Activated CD8-positive, alpha-beta T cell treated with anti-CD3 and anti-CD28 coated beads, Interleukin-2, amount 10 ng/mL, durations not matched to agents 7 days and 5 days (primary cell): ENCODE data around the gene TPRN. TPM values are rescaled to one million over a fixed set of nuclear protein-coding genes. Genes with fewer than 3 reads are reported as not detected.

Experiments used
- ATAC-seq: fragments of 150-1000 bp; cut with Tn5 transposase; one replicate; pipeline ENCODE4 v1.10.0; 2021; ENCODE audit warnings: moderate library complexity
- CTCF ChIA-PET: fragments of 350-600 bp; sonication (Branson Sonifier 250); formaldehyde crosslinking; loops from one replicate; lab custom pipeline; 2021; ENCODE audit warnings: antibody characterized with exemption; lab: Charles Lee
- POLR2A ChIA-PET: fragments of 350-600 bp; sonication (Branson Sonifier 250); formaldehyde crosslinking; loops from one replicate; lab custom pipeline; 2021; ENCODE audit warnings: antibody characterized with exemption; lab: Charles Lee
- DNase-seq: peaks from one replicate; pipeline ENCODE4 v3.0.0-alpha.2; 2020
- H3K27ac Mint-ChIP-seq: one replicate; pipeline ENCODE4 v1.8.0; 2021; ENCODE audit warnings: mild to moderate bottlenecking, mixed read lengths
- H3K27me3 Mint-ChIP-seq: one replicate; pipeline ENCODE4 v1.8.0; 2021; ENCODE audit warnings: low read depth, mixed read lengths
- H3K36me3 Mint-ChIP-seq: one replicate; pipeline ENCODE4 v1.8.0; 2021; ENCODE audit warnings: low read depth, mixed read lengths
- H3K4me1 Mint-ChIP-seq: one replicate; pipeline ENCODE4 v1.8.0; 2021; ENCODE audit warnings: low read depth, mixed read lengths
- H3K4me3 Mint-ChIP-seq: one replicate; pipeline ENCODE4 v1.8.0; 2021; ENCODE audit warnings: mild to moderate bottlenecking, mixed read lengths
- H3K9me3 Mint-ChIP-seq: one replicate; pipeline ENCODE4 v1.8.0; 2022; ENCODE audit warnings: mixed read lengths; ENCODE audit not compliant: insufficient read depth
- total RNA-seq, 2 experiments: library from RNA; stranded (reverse); gene quantifications; one replicate each; pipeline ENCODE4 v1.2.3, GENCODE V29; 2021

Gene TPRN
- total RNA-seq, 2 experiments from 2014 or later = 10.9 to 12.0 TPM

- Mint-ChIP-seq H3K4me3 (no peak overlapping the region), H3K36me3 (peaks cover 17% of the 10 kb centered on the region), H3K27ac (no peak overlapping the region), H3K9me3 (no peaks in the 10 kb centered on the region), H3K4me1 (peaks cover 25% of the 10 kb centered on the region), H3K27me3 (no peaks in the 10 kb centered on the region)
- ChIA-PET CTCF (no interaction called here), POLR2A (interaction anchor here (0.6 kb wide), 1 partner anchor 860 kb away, joined by 3 read pairs; no protein-coding TSS in a partner anchor)
- ATAC-seq (no peak), DNase-seq (no peak)
These were observed 16.5 kb downstream of the TPRN start for GRCh38 chr9:137183980-137184595.

DNA sequence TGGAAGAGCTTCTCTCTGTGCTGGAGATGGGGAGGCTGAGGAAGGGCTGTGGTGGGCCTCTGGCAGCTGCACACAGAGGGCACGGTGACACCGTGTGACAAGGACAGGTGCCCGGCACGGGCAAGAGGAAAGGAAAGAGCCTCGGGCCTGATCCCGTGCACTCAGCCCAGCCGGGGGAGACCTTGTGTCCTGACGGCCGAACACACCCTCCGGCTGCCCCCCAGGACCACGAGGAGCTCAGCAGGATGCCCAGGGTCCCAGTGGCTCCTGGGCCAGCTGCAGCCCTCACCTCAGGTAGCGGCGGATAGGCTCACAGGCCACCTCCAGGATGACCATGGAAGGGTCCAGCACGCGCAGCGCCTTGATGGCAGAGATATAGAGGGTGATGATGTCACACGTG is 17.7 kb downstream of the TPRN start:
- CTCF ChIA-PET = no interaction called here

DNA sequence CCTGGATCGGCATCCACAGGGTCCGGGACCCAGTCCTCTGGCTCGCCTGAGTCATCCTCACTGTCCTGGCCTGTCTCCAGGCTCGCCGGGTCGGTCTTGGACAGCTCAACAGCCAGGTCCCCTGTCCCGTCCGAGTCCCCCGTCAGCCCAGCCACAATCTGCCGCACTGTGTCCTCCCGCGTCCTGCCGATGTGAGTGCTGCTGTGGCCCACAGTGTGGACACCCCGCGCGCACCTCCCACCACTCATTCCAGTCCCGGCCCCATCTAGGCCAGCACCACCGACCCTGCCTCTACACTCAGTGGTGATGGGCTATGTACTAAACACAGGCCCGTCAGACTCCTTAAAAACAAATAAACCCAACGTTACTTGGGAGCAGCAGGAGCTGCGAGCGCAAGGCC is 18.9 kb downstream of the TPRN start:
- ATAC-seq (no peak), DNase-seq (no peak)
- Mint-ChIP-seq H3K4me3 (no peak overlapping the region), H3K36me3 (peaks cover 16% of the 10 kb centered on the region), H3K27me3 (no peaks in the 10 kb centered on the region), H3K4me1 (peaks cover 11% of the 10 kb centered on the region), H3K9me3 (no peaks in the 10 kb centered on the region), H3K27ac (no peak overlapping the region)
- ChIA-PET POLR2A (no interaction called here), CTCF (no interaction called here)

More for the DNA sequence above, 17.7 kb downstream of the TPRN start:
- DNase-seq (no peak), ATAC-seq (no peak)
- Mint-ChIP-seq H3K27me3 (no peaks in the 10 kb centered on the region), H3K4me1 (peaks cover 23% of the 10 kb centered on the region), H3K36me3 (peaks cover 15% of the 10 kb centered on the region), H3K27ac (no peak overlapping the region), H3K4me3 (no peak overlapping the region), H3K9me3 (no peaks in the 10 kb centered on the region)
- POLR2A ChIA-PET = interaction anchor here (1.1 kb wide), 1 partner anchor 9 kb away, joined by 3 read pairs; no protein-coding TSS in a partner anchor

GRCh38 chr9:137180491-137180890 is 20.1 kb downstream of the TPRN start:
- Mint-ChIP-seq H3K4me1 (peaks cover 3% of the 10 kb centered on the region), H3K27ac (no peak overlapping the region), H3K27me3 (no peaks in the 10 kb centered on the region), H3K4me3 (no peak overlapping the region), H3K36me3 (peaks cover 16% of the 10 kb centered on the region), H3K9me3 (no peaks in the 10 kb centered on the region)
- ATAC-seq (no peak), DNase-seq (no peak)
- ChIA-PET CTCF (no interaction called here), POLR2A (interaction anchor here (0.8 kb wide), 1 partner anchor 9 kb away, joined by 3 read pairs; the partner anchor contains the start of gene SSNA1)

- H3K27ac Mint-ChIP-seq = no peak overlapping the region
- ChIA-PET POLR2A (no interaction called here), CTCF (no interaction called here)
- H3K36me3 Mint-ChIP-seq = peaks cover 16% of the 10 kb centered on the region
- DNase-seq (no peak), ATAC-seq (no peak)
- no peaks in the 10 kb centered on the region for H3K27me3 Mint-ChIP-seq
- no peaks in the 10 kb centered on the region for H3K9me3 Mint-ChIP-seq
- H3K4me3 Mint-ChIP-seq = no peak overlapping the region
- H3K4me1 Mint-ChIP-seq = peaks cover 3% of the 10 kb centered on the region
These were observed 20.8 kb downstream of the TPRN start for GRCh38 chr9:137179761-137180160.

GRCh38 chr9:137178939-137179630 is 21.5 kb downstream of the TPRN start:
- ATAC-seq (no peak), DNase-seq (no peak)
- Mint-ChIP-seq H3K9me3 (no peaks in the 10 kb centered on the region), H3K4me1 (no peaks in the 10 kb centered on the region), H3K4me3 (no peak overlapping the region), H3K27me3 (no peaks in the 10 kb centered on the region), H3K36me3 (peaks cover 12% of the 10 kb centered on the region), H3K27ac (no peak overlapping the region)
- CTCF ChIA-PET = no interaction called here
- POLR2A ChIA-PET = no interaction called here

GRCh38 chr9:137178201-137178938 is 22.2 kb downstream of the TPRN start:
- ATAC-seq = no peak
- Mint-ChIP-seq H3K27me3 (peaks cover 2% of the 10 kb centered on the region), H3K4me3 (no peak overlapping the region), H3K9me3 (no peaks in the 10 kb centered on the region), H3K27ac (no peak overlapping the region), H3K36me3 (peaks cover 9% of the 10 kb centered on the region), H3K4me1 (no peaks in the 10 kb centered on the region)
- no peak for DNase-seq
- POLR2A ChIA-PET = no interaction called here
- CTCF ChIA-PET = no interaction called here

GRCh38 chr9:137176302-137177182 is 24.0 kb downstream of the TPRN start:
- Mint-ChIP-seq H3K4me1 (no peaks in the 10 kb centered on the region), H3K27ac (no peak overlapping the region)

DNA sequence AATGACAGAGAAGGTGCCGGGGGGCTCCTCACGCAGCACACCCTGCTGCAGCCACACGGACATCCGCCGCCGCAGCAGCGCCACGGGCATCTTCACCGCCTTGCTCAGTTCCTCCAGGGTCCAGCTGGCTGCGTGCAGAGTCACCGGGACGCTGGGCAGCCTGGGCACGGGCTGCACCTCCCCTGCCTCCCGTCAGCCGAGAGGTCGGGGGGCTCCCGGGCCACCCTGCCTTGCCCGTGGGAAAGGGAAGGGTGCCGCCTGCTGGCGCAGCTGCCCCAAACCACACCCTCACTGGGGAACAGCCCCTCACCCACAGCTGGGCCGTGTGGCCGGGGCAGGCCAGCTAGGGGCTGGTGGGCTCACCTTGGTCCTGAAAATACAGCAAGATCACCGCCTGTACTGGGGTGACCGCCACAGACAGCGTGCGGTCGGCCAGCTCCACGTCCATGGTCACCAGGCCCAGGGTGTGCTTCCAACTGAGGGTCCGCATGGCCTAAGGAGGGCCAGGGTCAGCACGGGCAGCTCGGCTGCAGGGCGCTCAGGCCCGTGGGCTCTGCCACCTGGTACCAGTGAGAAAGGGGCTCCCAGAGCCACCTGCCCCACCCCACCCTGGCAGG is 25.1 kb downstream of the TPRN start:
- H3K4me1 Mint-ChIP-seq = no peaks in the 10 kb centered on the region
- H3K36me3 Mint-ChIP-seq = peaks cover 5% of the 10 kb centered on the region
- no peak for ATAC-seq
- ChIA-PET POLR2A (no interaction called here), CTCF (interaction anchor here (1.3 to 2.0 kb wide), 3 partner anchors 12 to 129 kb away, joined by 3 to 5 read pairs (median 3); no protein-coding TSS in a partner anchor)
- no peak for DNase-seq
- H3K9me3 Mint-ChIP-seq = no peaks in the 10 kb centered on the region
- H3K4me3 Mint-ChIP-seq = no peak overlapping the region
- peaks cover 17% of the 10 kb centered on the region for H3K27me3 Mint-ChIP-seq
- H3K27ac Mint-ChIP-seq = no peak overlapping the region

More at GRCh38 chr9:137176302-137177182, 24.0 kb downstream of the TPRN start:
- DNase-seq (peak; percentile 42), ATAC-seq (peak; percentile 54)
- Mint-ChIP-seq H3K36me3 (peaks cover 5% of the 10 kb centered on the region), H3K4me3 (no peak overlapping the region), H3K27me3 (peaks cover 11% of the 10 kb centered on the region), H3K9me3 (no peaks in the 10 kb centered on the region)
- CTCF ChIA-PET = interaction anchor here (0.7 to 2.1 kb wide), 12 partner anchors 11 to 88 kb away, joined by 3 to 11 read pairs (median 3); partner anchors contain the start of genes CYSRT1 and RNF224
- POLR2A ChIA-PET = interaction anchor here (0.8 to 1.0 kb wide), 2 partner anchors 12 to 47 kb away, joined by 3 to 4 read pairs; no protein-coding TSS in a partner anchor

GRCh38 chr9:137174722-137175293 is 25.7 kb downstream of the TPRN start:
- ChIA-PET CTCF (interaction anchor here (1.3 to 2.0 kb wide), 2 partner anchors 13 to 128 kb away, joined by 3 to 5 read pairs; no protein-coding TSS in a partner anchor), POLR2A (interaction anchor here (1.0 kb wide), 1 partner anchor 8 kb away, joined by 3 read pairs; no protein-coding TSS in a partner anchor)
- H3K36me3 Mint-ChIP-seq = peaks cover 5% of the 10 kb centered on the region
- H3K27me3 Mint-ChIP-seq = peaks cover 22% of the 10 kb centered on the region
- H3K27ac Mint-ChIP-seq = no peak overlapping the region
- no peak overlapping the region for H3K4me3 Mint-ChIP-seq
- no peaks in the 10 kb centered on the region for H3K4me1 Mint-ChIP-seq
- H3K9me3 Mint-ChIP-seq = no peaks in the 10 kb centered on the region
- DNase-seq = no peak
- ATAC-seq = no peak
